Measurements from ENCODE around the gene MUC6. TPM values are rescaled to one million over a fixed set of nuclear protein-coding genes. Genes with fewer than 3 reads are reported as not detected.

The MUC6 gene
- total RNA-seq, 1 experiment from 2014 or later = 0.07 TPM

DNA sequence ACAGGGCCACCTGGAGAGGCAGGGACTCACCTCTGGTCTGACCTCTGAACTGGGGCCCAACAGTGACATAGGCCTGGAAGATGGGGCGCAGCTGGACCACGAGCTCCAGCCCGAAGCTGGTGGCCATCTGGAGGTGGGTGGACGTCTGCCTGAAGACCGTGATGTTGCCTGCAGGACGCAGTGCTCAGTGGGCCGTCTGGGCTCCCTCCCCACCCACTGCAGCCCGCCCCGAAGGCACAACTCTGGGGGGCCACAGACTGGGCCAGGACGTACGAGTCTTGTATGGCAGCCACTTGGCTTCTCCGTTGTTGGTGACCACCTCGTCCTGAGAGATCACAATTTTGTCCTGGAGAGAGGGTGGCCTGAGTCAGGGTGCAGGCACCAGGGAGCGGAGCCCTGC is 7.9 kb downstream of the MUC6 start:
- Histone ChIP-seq H3K4me1 (replicated peaks; ENCODE audit: insufficient read depth) (no peaks in the 10 kb centered on the region), H3K27me3 (ENCODE audit: insufficient read depth, low read depth) (no peaks in the 10 kb centered on the region)

GRCh38 chr11:1028291-1028540 is 8.3 kb downstream of the MUC6 start:
- Histone ChIP-seq H3K79me2 (ENCODE audit: low read depth) (no peaks in the 10 kb centered on the region), H3K4me3 (no peak overlapping the region), H3K27ac (no peak overlapping the region), H2AFZ (no peak overlapping the region), H3K9me3 (ENCODE audit: insufficient read depth, low read depth) (no peaks in the 10 kb centered on the region), H3F3A (ENCODE audit: insufficient read depth, low read depth) (no peaks in the 10 kb centered on the region), H3K9me2 (ENCODE audit: insufficient read depth) (no peaks in the 10 kb centered on the region), H4K20me1 (ENCODE audit: insufficient read depth) (no peaks in the 10 kb centered on the region), H3K36me3 (ENCODE audit: low read depth) (no peaks in the 10 kb centered on the region), H3K4me2 (no peak overlapping the region), H3K27me3 (ENCODE audit: insufficient read depth, low read depth) (no peaks in the 10 kb centered on the region), H3K4me1 (replicated peaks; ENCODE audit: insufficient read depth) (no peaks in the 10 kb centered on the region)
- TF ChIP-seq EZH2 (IDR thresholded peaks at IDR 0.05; ENCODE audit: low read depth) (no peak), CTCF (conservative IDR thresholded peaks at IDR 0.05) (no peak)
- ChIA-PET POLR2A (ENCODE audit: unreplicated experiment) (no interaction called here), CTCF (no interaction called here)
- BruUV-seq (replicated peaks) = no TSS peak
- no peak for DNase-seq
- intact Hi-C loops (cut with micrococcal nuclease; ENCODE audit: unreplicated experiment) = no loop called here

More for the DNA sequence above, 7.9 kb downstream of the MUC6 start:
- TF ChIP-seq CTCF (conservative IDR thresholded peaks at IDR 0.05) = no peak
- TF ChIP-seq EZH2 (IDR thresholded peaks at IDR 0.05; ENCODE audit: low read depth) = no peak
- Histone ChIP-seq H3K4me2 (no peak overlapping the region), H3K9me2 (ENCODE audit: insufficient read depth) (no peaks in the 10 kb centered on the region), H3F3A (ENCODE audit: insufficient read depth, low read depth) (no peaks in the 10 kb centered on the region), H3K4me3 (no peak overlapping the region), H3K9me3 (ENCODE audit: insufficient read depth, low read depth) (no peaks in the 10 kb centered on the region), H4K20me1 (ENCODE audit: insufficient read depth) (no peaks in the 10 kb centered on the region), H3K79me2 (ENCODE audit: low read depth) (no peaks in the 10 kb centered on the region), H3K27ac (no peak overlapping the region), H2AFZ (no peak overlapping the region), H3K36me3 (ENCODE audit: low read depth) (no peaks in the 10 kb centered on the region)
- ChIA-PET POLR2A (ENCODE audit: unreplicated experiment) (no interaction called here), CTCF (no interaction called here)
- intact Hi-C loops (cut with micrococcal nuclease; ENCODE audit: unreplicated experiment) = no loop called here
- no TSS peak for BruUV-seq (replicated peaks)
- DNase-seq = no peak

GRCh38 chr11:1027483-1028290 is 8.8 kb downstream of the MUC6 start:
- H3K4me1 ChIP-seq (replicated peaks; ENCODE audit: insufficient read depth) = no peaks in the 10 kb centered on the region
- POLR2A ChIA-PET (ENCODE audit: unreplicated experiment) = no interaction called here

More at GRCh38 chr11:1027483-1028290, 8.8 kb downstream of the MUC6 start:
- Histone ChIP-seq H3K27me3 (ENCODE audit: insufficient read depth, low read depth) (no peaks in the 10 kb centered on the region), H4K20me1 (ENCODE audit: insufficient read depth) (no peaks in the 10 kb centered on the region), H3K27ac (no peak overlapping the region), H3K4me2 (no peak overlapping the region), H3K9me3 (ENCODE audit: insufficient read depth, low read depth) (no peaks in the 10 kb centered on the region), H3K9me2 (ENCODE audit: insufficient read depth) (no peaks in the 10 kb centered on the region), H3K79me2 (ENCODE audit: low read depth) (no peaks in the 10 kb centered on the region), H3K36me3 (ENCODE audit: low read depth) (no peaks in the 10 kb centered on the region), H3K4me3 (no peak overlapping the region), H3F3A (ENCODE audit: insufficient read depth, low read depth) (no peaks in the 10 kb centered on the region), H2AFZ (no peak overlapping the region)
- intact Hi-C loops (cut with micrococcal nuclease; ENCODE audit: unreplicated experiment) = no loop called here
- no peak for DNase-seq
- BruUV-seq (replicated peaks) = no TSS peak
- CTCF ChIA-PET = no interaction called here
- no peak for TF ChIP-seq CTCF (conservative IDR thresholded peaks at IDR 0.05)
- TF ChIP-seq EZH2 (IDR thresholded peaks at IDR 0.05; ENCODE audit: low read depth) = no peak
